K562 (cell line): ENCODE results near the gene KRT31.

Experiments
- EP300 ChIP-seq: IDR thresholded peaks from 2 replicates; pipeline ENCODE4 v1.6.1; 2012; ENCODE audit warnings: low read length, improper control_type of control experiment
- GABPB1 ChIP-seq: sonication (generic); formaldehyde crosslinking; IDR thresholded peaks from 2 replicates; pipeline ENCODE4 v1.8.0; 2022; ENCODE audit warnings: mild to moderate bottlenecking, missing genetic modification reagents
- KDM4B ChIP-seq, 2 experiments: fragments of 450-650 bp in 1 of 2; sonication (generic) in 1 of 2; IDR thresholded peaks; 2 replicates each; pipeline ENCODE4 v1.6.1; 2016 to 2017; ENCODE audit warnings: borderline replicate concordance in 2 of 2, antibody characterized with exemption in 1 of 2, low read depth in 1 of 2, mild to moderate bottlenecking in 1 of 2
- MAX ChIP-seq: sonication (generic); formaldehyde crosslinking; IDR thresholded peaks from 2 replicates; pipeline ENCODE4 v1.9.0; 2022; ENCODE audit warnings: mild to moderate bottlenecking, missing genetic modification reagents
- MXD1 ChIP-seq: fragments of 250-450 bp; sonication (Bioruptor Pico); IDR thresholded peaks from 2 replicates; pipeline ENCODE4 v1.8.0; 2021; ENCODE audit warnings: borderline replicate concordance, mild to moderate bottlenecking, moderate library complexity; ENCODE audit not compliant: poor library complexity, severe bottlenecking
- RFX5 ChIP-seq: IDR thresholded peaks from 2 replicates; pipeline ENCODE4 v1.6.1; 2011; ENCODE audit warnings: low read depth, mild to moderate bottlenecking, improper control_type of control experiment, low read length
- SAFB2 ChIP-seq: fragments of 200-400 bp; formaldehyde crosslinking; IDR thresholded peaks from 2 replicates; pipeline ENCODE4 v1.6.1; 2018; ENCODE audit warnings: borderline replicate concordance, low read length, low read depth, moderate library complexity; ENCODE audit not compliant: severe bottlenecking
- SIN3A ChIP-seq, 2 experiments: fragments of 150-350 bp in 1 of 2; IDR thresholded peaks; 2 replicates each; pipeline ENCODE4 v1.6.1; 2011 to 2016; ENCODE audit warnings: borderline replicate concordance in 2 of 2, low read depth in 2 of 2, low read length in 2 of 2, mild to moderate bottlenecking in 2 of 2, moderate library complexity in 2 of 2; ENCODE audit not compliant: control insufficient read depth in 1 of 2
- SRSF7 ChIP-seq: fragments of 200-400 bp; formaldehyde crosslinking; optimal IDR thresholded peaks from 2 replicates; pipeline ENCODE3; 2017; ENCODE audit warnings: mild to moderate bottlenecking, low read depth, low read length
- ZNF121 ChIP-seq: sonication (generic); formaldehyde crosslinking; conservative IDR thresholded peaks from 2 replicates; pipeline ENCODE4 v1.8.0; 2022; ENCODE audit warnings: missing genetic modification reagents
- ZNF212 ChIP-seq: fragments of 450-650 bp; formaldehyde crosslinking; IDR thresholded peaks from 2 replicates; pipeline ENCODE4 v1.4.0; 2020; ENCODE audit warnings: mild to moderate bottlenecking
- ZNF274 ChIP-seq: IDR thresholded peaks from 2 replicates; pipeline ENCODE4 v1.6.1; 2011; ENCODE audit warnings: low read depth, mild to moderate bottlenecking, low read length, moderate library complexity, borderline replicate concordance
- ZNF282 ChIP-seq: sonication (generic); formaldehyde crosslinking; IDR thresholded peaks from 2 replicates; pipeline ENCODE4 v1.8.1; 2023; ENCODE audit warnings: missing genetic modification reagents
- ZNF436 ChIP-seq: fragments of 250-450, 450-650 bp; sonication (Bioruptor Pico); formaldehyde crosslinking; IDR thresholded peaks from 2 replicates; pipeline ENCODE4 v1.7.0; 2020; ENCODE audit warnings: mild to moderate bottlenecking

- no peak for TF ChIP-seq ZNF282 (CRISPR knock-in tag)
- no peak for TF ChIP-seq ZNF274
- TF ChIP-seq SAFB2 = no peak
- no peak for TF ChIP-seq EP300
- TF ChIP-seq RFX5 = no peak
- TF ChIP-seq GABPB1 (CRISPR knock-in tag) = no peak
- TF ChIP-seq SIN3A (IDR thresholded peaks at IDR 0.05; ENCODE audit: borderline replicate concordance in 2 of 2, control insufficient read depth in 1 of 2, low read depth in 2 of 2, low read length in 2 of 2) = no peak
- no peak for TF ChIP-seq MAX (CRISPR knock-in tag)
- no peak for TF ChIP-seq ZNF121 (CRISPR knock-in tag)
- no peak for TF ChIP-seq ZNF436 (CRISPR knock-in tag)
- no peak for TF ChIP-seq SRSF7
- no peak for TF ChIP-seq ZNF212 (CRISPR knock-in tag)
- TF ChIP-seq KDM4B (IDR thresholded peaks at IDR 0.05; ENCODE audit: borderline replicate concordance in 2 of 2, low read depth in 1 of 2) = no peak
- no peak for TF ChIP-seq MXD1 (CRISPR knock-in tag)
These were observed 24.2 kb upstream of the KRT31 start for GRCh38 chr17:41421617-41422016.
